GM18508 (cell line): ENCODE results near the gene NAA20.

Experiments
- ATAC-seq: cut with Tn5 transposase; IDR thresholded peaks from one replicate; pipeline ENCODE4 v1.9.1; 2021; ENCODE audit warnings: moderate number of reproducible peaks; ENCODE audit not compliant: insufficient read depth, unreplicated experiment

Gene NAA20, protein sequence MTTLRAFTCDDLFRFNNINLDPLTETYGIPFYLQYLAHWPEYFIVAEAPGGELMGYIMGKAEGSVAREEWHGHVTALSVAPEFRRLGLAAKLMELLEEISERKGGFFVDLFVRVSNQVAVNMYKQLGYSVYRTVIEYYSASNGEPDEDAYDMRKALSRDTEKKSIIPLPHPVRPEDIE

DNA sequence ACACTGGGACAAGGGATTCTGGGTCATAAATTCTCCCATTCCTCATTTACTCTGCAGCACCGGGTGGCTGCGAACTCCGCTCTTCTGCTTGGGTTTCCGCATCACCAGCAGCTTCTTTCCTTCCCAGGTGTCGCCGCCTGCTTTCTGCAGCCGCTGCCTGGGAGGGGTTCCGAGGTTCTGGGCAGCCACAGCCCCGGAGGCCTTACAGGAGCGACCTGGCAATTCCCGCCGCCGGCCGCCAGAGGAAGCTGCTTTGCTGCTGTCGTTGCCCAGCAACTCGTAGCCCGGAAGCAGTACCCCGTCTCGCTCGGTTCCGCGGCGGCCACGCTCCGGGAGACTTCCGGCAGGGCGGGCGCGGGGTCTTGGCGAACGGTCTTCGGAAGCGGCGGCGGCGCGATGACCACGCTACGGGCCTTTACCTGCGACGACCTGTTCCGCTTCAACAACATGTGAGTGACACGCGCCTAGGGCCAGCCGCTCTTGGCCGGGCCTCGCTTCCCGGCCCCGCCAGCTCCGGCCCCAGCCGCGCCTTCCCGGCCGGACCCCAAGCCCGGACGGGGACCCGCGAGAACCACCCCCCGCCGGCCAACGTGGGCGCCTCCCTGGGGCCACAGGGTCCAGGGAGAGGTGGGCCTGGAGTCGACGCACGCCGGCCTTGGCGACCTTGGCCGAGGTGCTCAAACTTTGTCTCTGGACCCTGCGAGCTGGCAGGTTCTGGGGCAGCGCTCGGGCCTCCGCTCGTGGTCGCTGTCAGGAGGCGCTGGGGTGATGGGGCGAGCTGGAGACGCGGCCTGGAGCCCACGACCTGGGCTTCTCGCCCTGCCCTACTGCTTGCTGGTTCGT lies at the start of gene NAA20:
NAA20 (plus strand) TSS at position 362 of the 843 bp plus-strand sequence; CDS start at position 397, 35 bp downstream.
- peak; percentile 94 for ATAC-seq

DNA sequence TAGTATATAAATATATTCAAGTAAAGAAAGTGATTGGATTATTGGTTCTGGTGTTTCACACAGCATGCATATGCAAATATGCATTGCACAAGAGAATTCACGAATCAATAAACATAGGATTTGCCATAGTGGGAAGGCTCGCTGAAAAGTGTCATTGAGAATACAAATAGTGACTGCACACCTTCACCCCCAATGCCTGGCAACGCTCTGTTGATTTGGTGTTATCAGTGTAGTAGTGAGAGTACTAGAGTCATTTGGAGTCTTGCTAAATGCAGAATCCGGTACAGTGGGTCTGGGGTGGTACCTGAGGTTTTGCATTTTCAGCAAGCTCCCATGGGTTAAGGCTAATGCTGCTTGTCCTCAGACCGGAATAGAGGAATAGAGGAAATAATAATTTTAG lies 49.7 kb upstream of the NAA20 start:
- ATAC-seq: no peak

- ATAC-seq: no peak
These were observed 49.1 kb upstream of the NAA20 start for GRCh38 chr20:19968028-19968427.

GRCh38 chr20:19968466-19969073 lies 48.6 kb upstream of the NAA20 start:
- no peak for ATAC-seq

DNA sequence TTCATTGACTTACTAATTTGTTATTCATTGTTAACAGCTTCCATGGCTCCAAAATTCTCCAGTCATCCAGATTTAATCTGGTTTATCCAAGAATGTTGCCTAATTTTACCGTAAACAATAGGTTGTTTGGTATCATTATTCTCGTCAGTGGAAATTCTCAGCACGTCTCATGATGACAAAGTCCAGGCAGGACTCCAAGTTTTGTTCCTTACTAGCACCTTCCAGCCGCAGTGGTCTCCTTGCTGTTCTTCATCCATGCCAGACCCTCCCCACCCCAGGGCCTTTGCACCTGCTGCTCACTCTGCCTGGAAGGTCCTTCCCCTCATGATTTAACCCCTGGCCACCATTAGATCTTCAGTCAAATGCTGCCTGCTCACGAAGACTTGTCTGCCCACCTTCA lies 48.1 kb upstream of the NAA20 start:
- no peak for ATAC-seq

DNA sequence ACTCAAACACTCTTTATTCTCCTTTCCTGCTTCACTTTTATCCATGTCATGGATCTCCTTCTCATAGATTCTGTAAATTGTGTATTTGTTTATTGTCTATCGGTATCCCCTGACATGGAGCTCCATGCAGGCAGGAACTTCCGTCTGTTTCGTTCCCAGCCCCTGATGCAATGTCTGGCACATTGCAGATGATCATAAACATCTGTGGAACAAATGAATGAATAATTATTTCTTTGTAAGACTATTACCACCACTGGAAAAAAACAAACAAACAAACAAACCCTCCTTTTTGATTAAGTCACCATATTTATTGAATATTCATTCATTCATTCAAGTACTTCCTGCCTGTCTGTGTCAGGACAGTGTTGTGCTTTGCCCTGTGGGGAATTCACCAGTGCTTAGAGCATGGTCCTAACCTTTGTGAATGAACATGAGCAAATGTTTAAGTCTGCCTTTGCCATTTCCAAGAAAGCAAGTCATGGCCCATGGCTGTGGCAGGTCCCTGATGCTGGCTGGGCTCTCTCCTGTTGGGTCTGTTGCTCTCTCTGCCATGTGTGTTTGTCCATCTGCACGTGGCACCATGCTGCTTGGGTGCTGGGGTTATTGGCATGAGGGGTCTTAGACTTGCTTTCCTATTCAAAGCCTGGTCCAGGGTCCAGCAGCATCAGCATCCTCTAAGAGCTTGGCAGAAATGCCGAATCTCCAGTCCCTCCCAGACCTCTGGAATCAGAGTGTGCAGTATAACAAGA lies 47.5 kb upstream of the NAA20 start:
- ATAC-seq: no peak

- no peak for ATAC-seq
These were observed 46.9 kb upstream of the NAA20 start for GRCh38 chr20:19970256-19970765.

- no peak for ATAC-seq
These were observed 46.0 kb upstream of the NAA20 start for GRCh38 chr20:19971116-19971515.

DNA sequence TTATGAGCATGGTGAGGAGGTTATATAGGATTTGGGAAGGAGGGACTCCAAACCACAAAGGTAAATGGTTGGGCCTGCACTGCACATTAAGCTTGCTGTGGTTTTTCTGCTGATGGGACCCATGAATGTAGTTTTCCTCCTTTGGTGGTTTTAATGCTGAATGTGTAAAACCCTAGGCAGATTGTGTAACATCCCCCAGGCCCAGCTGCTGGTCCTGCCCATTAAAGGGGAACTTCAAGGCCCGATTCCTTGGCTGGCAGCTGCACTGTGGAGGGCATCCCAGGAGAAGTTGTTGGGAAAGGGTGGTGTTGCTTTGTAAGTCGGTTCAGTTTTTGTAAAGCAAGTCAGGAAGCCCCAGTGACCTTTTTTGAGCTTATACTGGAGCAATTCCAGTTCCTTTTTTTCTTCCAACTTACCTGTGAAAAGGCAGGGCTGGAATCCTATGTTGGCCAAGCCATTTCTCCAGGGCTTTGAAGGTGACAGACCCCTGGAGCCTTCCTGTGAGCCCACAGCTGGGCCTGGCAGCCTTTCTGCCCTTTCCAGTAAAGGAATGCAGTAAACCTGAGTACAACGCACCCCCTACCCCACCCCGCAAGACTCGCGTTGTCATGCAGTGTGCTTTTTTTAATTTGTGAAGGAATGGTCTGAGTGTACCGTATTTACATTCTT lies 43.1 kb upstream of the NAA20 start:
- ATAC-seq: no peak

GRCh38 chr20:19974630-19975435 lies 42.3 kb upstream of the NAA20 start:
- no peak for ATAC-seq

GRCh38 chr20:19975436-19975799 lies 41.7 kb upstream of the NAA20 start:
- ATAC-seq: no peak

- no peak for ATAC-seq
These were observed 41.3 kb upstream of the NAA20 start for GRCh38 chr20:19975901-19976300.

DNA sequence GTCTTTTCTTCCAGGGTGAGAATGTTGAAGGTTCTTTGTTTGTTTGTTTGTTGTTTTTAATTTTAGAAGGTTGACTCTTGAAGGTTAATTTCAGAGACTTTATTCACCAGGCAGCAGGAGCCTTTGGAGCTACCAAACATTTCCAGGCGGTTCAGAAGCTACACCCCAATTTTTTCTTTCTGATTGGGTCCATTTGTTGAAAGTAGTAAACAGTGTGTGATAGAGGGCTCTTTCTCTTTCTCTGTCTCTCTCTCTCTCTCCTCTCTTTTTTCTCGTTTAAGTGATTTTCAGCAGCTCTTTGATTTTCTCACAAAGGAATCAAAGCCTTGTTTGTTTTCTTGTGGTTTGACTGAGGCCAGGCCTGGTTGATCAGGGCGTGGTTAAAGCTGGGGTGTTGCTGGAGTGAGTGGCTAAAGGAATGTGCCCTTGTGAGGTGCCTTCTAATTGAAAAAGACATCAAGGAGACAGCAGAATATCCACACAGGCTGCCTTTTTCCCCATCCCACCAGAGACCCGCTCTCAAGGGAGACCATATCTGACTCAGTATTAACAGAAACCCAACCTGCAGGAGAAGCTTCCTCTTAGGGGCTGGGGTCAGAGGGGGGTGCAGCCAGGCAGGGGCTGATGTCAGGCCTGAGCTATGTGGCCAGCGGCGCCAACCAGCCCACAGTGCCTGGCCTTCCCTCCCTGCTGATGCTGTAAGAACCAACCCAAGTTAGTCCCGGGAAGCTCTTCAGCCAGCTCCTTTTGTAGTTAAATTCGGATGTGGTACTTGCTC lies 40.4 kb upstream of the NAA20 start:
- ATAC-seq: no peak

DNA sequence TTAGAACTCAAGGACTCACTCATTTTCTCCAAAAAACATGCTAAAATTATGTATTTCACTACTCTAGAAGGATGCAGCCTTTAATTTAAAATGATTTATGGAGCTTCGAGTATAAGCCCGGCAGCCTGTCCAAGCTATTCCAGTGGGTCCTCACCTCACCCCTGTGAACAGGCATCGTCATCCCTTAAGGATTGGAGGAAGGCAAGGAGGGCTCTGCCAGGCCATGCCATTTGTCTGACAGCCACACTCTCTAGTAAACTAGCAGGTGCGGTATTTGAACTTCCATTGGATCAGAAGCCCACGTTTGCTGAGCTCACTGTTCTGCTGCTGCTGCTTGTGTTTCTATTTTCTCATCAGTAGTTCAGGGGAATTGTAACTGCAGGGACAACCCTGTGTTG lies 39.8 kb upstream of the NAA20 start:
- ATAC-seq: no peak

- ATAC-seq: no peak
These were observed 38.5 kb upstream of the NAA20 start for GRCh38 chr20:19978511-19979210.

- ATAC-seq: no peak
These were observed 36.1 kb upstream of the NAA20 start for GRCh38 chr20:19981031-19981451.

DNA sequence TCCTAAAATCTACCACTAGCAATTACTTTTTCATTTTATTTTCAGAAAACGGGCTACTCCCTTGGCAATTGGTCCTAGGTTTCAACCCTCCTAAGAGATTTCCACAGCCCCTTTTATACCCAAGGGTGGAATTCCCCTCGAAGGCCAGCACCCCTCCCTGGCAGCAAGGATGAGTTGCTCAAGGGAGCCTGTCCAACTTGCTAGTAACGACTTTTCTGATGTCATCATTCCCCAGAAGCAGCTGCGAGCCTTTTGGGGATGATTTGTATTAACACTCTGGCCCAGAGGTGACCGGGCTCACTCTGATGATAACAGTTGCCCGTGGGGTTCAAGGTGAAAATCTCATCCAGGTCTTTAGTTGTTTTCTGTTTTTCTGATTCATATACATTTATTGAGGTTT lies 30.7 kb upstream of the NAA20 start:
- no peak for ATAC-seq

GRCh38 chr20:19987046-19987445 lies 30.1 kb upstream of the NAA20 start:
- no peak for ATAC-seq
